GM18526 (cell line): ENCODE measurements around the gene FAM216B.

Experiments used
- POLR2A ChIP-seq: IDR thresholded peaks from 3 replicates; pipeline ENCODE4 v1.6.1; 2011; ENCODE audit not compliant: insufficient read length; ENCODE audit errors: extremely low read depth

Gene FAM216B

GRCh38 chr13:42808341-42808940 lies 27.1 kb downstream of the FAM216B start:
- TF ChIP-seq POLR2A: no peak

GRCh38 chr13:42812316-42812715 lies 30.9 kb downstream of the FAM216B start:
- no peak for TF ChIP-seq POLR2A

DNA sequence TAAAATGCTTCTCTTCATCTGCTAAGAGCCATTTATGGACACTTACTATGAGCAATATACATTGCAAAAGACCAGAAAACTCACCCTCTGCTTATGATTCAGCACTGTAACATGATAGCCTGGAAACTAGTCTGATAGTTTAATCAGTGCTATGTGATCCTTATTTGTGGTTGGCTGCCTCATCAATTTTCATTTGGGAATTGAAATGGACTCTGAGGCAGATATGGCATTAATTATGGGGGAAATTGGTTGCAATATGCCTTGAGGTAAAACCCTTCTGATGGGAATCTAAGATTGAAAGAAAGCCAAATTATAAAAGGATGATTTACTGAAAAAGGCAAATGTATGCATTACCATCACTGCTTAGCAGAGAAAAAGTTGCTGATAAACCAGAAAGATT lies 33.5 kb downstream of the FAM216B start:
- no peak for TF ChIP-seq POLR2A

GRCh38 chr13:42815681-42816080 lies 34.3 kb downstream of the FAM216B start:
- no peak for TF ChIP-seq POLR2A

- no peak for TF ChIP-seq POLR2A
These were observed 35.2 kb downstream of the FAM216B start for GRCh38 chr13:42816538-42816937.

GRCh38 chr13:42820451-42820850 lies 39.1 kb downstream of the FAM216B start:
- TF ChIP-seq POLR2A: no peak

- no peak for TF ChIP-seq POLR2A
These were observed 40.1 kb downstream of the FAM216B start for GRCh38 chr13:42821437-42821836.

DNA sequence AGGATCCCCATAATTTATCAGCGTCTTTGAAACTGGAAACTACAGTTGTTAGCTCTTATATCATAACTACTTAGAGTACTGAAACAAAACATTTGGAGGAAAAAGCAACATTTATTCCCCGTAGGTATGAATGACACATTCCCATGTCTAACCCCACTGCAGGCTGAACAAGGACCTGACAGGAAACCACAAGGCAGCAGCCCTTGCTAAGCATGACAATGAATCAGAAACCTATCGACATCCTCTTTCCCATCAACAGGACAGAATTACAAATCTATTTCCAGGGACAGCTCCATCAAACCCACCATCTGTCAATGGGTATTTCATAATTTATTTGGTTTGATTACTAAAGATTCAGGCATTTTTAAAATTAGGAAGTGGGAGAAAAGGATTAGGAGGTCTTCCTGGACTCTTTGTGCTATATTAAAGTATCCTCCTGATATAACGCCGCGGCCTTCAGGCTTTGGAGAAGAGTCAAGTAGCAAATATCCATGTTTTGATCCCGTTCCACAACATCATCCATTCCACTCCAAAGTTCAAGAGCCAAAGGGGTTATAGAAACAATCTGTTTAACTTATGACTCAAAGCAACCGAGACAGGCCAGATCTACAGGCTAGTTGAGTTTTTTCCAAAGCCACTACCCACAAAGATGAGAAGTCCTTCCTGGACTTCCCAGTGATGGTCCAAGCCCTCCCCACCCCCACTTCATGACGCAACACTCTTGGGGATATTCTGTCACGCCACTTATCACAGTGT lies 51.1 kb downstream of the FAM216B start:
- TF ChIP-seq POLR2A: no peak

DNA sequence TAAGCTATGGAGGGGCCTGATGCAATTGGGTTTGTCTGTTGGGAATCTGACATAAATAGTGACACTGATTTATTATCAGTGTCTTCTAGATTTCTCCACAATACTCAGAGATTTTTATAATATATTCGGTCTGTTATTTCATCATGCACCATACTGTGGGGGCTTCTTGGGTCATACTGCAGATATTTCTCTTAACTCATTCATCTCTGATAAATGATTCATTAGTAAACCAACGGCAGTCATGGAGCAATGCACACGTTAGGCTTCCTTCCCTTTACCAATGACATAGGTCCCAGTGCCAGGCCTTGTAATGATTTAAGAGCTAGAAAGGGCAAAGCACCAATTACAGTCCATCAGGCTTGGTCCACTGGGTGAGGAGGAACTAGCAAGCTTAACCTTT lies 53.6 kb downstream of the FAM216B start:
- TF ChIP-seq POLR2A: no peak

DNA sequence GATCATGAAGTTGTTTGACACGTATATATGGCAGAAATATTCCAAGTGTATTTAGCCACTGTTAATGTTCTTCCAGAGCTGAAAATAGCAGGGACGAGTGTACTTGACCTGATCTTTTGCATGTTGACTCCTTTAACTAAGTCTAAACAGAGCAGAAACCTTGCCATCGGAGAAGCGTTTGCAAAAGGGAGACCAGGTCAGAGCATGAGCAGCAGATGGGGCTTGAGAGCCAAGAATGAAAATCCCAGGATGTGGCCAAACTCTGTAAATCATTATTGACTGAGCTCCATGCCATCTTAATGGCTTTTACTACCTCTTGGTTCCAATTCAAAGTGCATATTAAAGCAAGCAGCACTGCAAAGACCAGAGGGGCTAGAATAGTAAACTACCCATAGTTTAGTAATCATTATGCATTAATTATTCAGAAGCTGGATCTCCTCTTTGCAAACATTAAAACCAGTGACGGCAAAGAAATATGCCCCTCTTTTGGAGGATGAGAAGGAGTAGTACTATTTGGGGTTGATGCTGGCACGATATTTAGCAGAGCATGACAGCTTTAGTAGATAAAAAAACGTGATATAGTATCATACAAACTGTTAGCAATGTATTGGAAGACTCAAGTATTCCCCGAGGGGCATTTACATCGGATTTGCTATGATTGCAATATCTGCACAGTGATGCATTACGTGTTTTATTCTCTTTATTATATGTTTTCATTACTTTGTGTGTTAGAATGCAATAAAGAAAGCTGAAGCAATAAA lies 55.7 kb downstream of the FAM216B start:
- TF ChIP-seq POLR2A: no peak
